Endothelial cell of umbilical vein (primary cell): ENCODE data around the gene RAB11FIP3. TPM values are rescaled to one million over a fixed set of nuclear protein-coding genes. Genes with fewer than 3 reads are reported as not detected.

Source experiments
- BruUV-seq: library from RNA; stranded (reverse); fragments of 400-500 nt; replicated peaks from 2 replicates; lab custom pipeline; 2021; lab: Mats Ljungman, UMichigan
- CTCF ChIA-PET: fragments of 300-600, 350-600 bp; sonication (Branson Sonifier 250); formaldehyde crosslinking; loops from one replicate; lab custom pipeline; 2021; ENCODE audit warnings: antibody characterized with exemption, inconsistent platforms; lab: Charles Lee
- POLR2A ChIA-PET: fragments of 300-600, 350-600 bp; sonication (Branson Sonifier 250); formaldehyde crosslinking; loops from one replicate; lab custom pipeline; 2021; ENCODE audit warnings: antibody characterized with exemption, inconsistent platforms; lab: Charles Lee
- DNase-seq: peaks from one replicate; pipeline ENCODE4 v3.0.0-alpha.2; 2011; ENCODE audit warnings: low read depth, low spot score
- FAIRE-seq: peaks from 2 replicates; lab custom pipeline; 2011; peaks lifted over from hg19 to GRCh38; lab: Jason Lieb, UNC
- H2AFZ ChIP-seq: 2 replicates; pipeline ENCODE4 v1.6.0; 2012; ENCODE audit warnings: low read depth, low read length, control low read depth, inconsistent platforms
- H3K27ac ChIP-seq: 2 replicates; pipeline ENCODE4 v1.5.1; 2011; ENCODE audit warnings: low read depth, mild to moderate bottlenecking, control low read depth, low read length, moderate library complexity; ENCODE audit not compliant: insufficient read depth
- H3K27me3 ChIP-seq, 2 experiments: 2 replicates each; pipeline versions ENCODE4 v1.6.0 to v1.6.1; 2011; ENCODE audit warnings: low read length in 2 of 2, mixed read lengths in 1 of 2; ENCODE audit not compliant: control insufficient read depth in 2 of 2, insufficient read depth in 2 of 2
- H3K36me3 ChIP-seq, 2 experiments: 2 replicates in 1 of 2; 3 replicates in 1 of 2; pipeline ENCODE4 v1.5.1; 2011; ENCODE audit warnings: low read length in 2 of 2, mild to moderate bottlenecking in 1 of 2, moderate library complexity in 1 of 2; ENCODE audit not compliant: control insufficient read depth in 2 of 2, insufficient read depth in 2 of 2; ENCODE audit errors: extremely low read depth in 1 of 2
- H3K4me1 ChIP-seq: 3 replicates; pipeline ENCODE4 v1.5.1; 2011; ENCODE audit warnings: mild to moderate bottlenecking, low read length; ENCODE audit not compliant: control insufficient read depth, insufficient read depth; ENCODE audit errors: extremely low read depth
- H3K4me2 ChIP-seq: 2 replicates; pipeline ENCODE4 v1.6.1; 2011; ENCODE audit warnings: low read length, control low read depth, mixed read lengths; ENCODE audit not compliant: insufficient read depth
- H3K4me3 ChIP-seq, 3 experiments: fragments of 200-600 bp in 1 of 3; sonication (generic), shearing (Covaris generic) in 1 of 3; replicated peaks in 1 of 3; 2 replicates each; pipeline ENCODE4 v1.5.1; 2011 to 2016; ENCODE audit warnings: control low read depth in 3 of 3, low read length in 3 of 3, mild to moderate bottlenecking in 2 of 3, inconsistent platforms in 1 of 3, low read depth in 1 of 3, moderate library complexity in 1 of 3; ENCODE audit not compliant: insufficient read depth in 1 of 3
- H3K79me2 ChIP-seq: 2 replicates; pipeline ENCODE4 v1.6.0; 2012; ENCODE audit warnings: low read length, inconsistent platforms; ENCODE audit not compliant: control insufficient read depth, insufficient read depth
- H3K9ac ChIP-seq: replicated peaks from 2 replicates; pipeline ENCODE3; 2011; ENCODE audit warnings: low read length, control low read depth; ENCODE audit not compliant: insufficient read depth; ENCODE audit errors: extremely low read depth
- H3K9me1 ChIP-seq: replicated peaks from 3 replicates; pipeline ENCODE4 v1.6.0; 2011; ENCODE audit warnings: mild to moderate bottlenecking, low read length; ENCODE audit not compliant: control insufficient read depth, insufficient read depth; ENCODE audit errors: extremely low read depth
- H3K9me3 ChIP-seq: replicated peaks from 2 replicates; pipeline ENCODE4 v1.5.1; 2012; ENCODE audit warnings: low read length, inconsistent platforms; ENCODE audit not compliant: control insufficient read depth, insufficient read depth
- H4K20me1 ChIP-seq: replicated peaks from 2 replicates; pipeline ENCODE3; 2011; ENCODE audit warnings: mild to moderate bottlenecking, low read length; ENCODE audit not compliant: control insufficient read depth, insufficient read depth; ENCODE audit errors: extremely low read depth
- EZH2 ChIP-seq: IDR thresholded peaks from 2 replicates; pipeline ENCODE4 v1.6.1; 2012; ENCODE audit warnings: borderline replicate concordance, low read depth, mild to moderate bottlenecking, moderate library complexity, low read length, inconsistent platforms; ENCODE audit not compliant: severe bottlenecking
- FOS ChIP-seq: IDR thresholded peaks from 2 replicates; pipeline ENCODE4 v1.6.1; 2011; ENCODE audit warnings: mild to moderate bottlenecking, low read length, moderate library complexity, borderline replicate concordance; ENCODE audit not compliant: insufficient read depth
- GATA2 ChIP-seq: IDR thresholded peaks from 2 replicates; pipeline ENCODE4 v1.7.0; 2011; ENCODE audit warnings: low read depth, mild to moderate bottlenecking, moderate library complexity, mixed read lengths, low read length; ENCODE audit not compliant: insufficient read length, insufficient read depth
- JUN ChIP-seq: IDR thresholded peaks from 2 replicates; pipeline ENCODE4 v1.6.1; 2011; ENCODE audit warnings: borderline replicate concordance, low read depth; ENCODE audit not compliant: insufficient read length, insufficient read depth
- MYC ChIP-seq: IDR thresholded peaks from one replicate; pipeline ENCODE4 v1.6.1; 2011; ENCODE audit warnings: mild to moderate bottlenecking, low read depth, low read length
- POLR2A ChIP-seq: IDR thresholded peaks from 2 replicates; pipeline ENCODE4 v1.6.1; 2012; ENCODE audit warnings: low read depth, mild to moderate bottlenecking, control low read depth, low read length
- POLR2AphosphoS5 ChIP-seq: IDR thresholded peaks from 2 replicates; pipeline ENCODE4 v1.6.1; 2012; ENCODE audit warnings: low read depth, mild to moderate bottlenecking, control low read depth, low read length, moderate library complexity; ENCODE audit not compliant: insufficient read depth
- dilution Hi-C: fragments of 300-500 bp; cut with MboI; formaldehyde crosslinking; loops from one replicate; pipeline ENCODE4 v1.15.0; 2019; ENCODE audit warnings: low sequenced_read_pairs; ENCODE audit not compliant: extremely low pct_ligation_motif_present
- intact Hi-C: fragments of 100-400 bp; cut with micrococcal nuclease; formaldehyde crosslinking; loops from one replicate; pipeline ENCODE4 v1.10.0; 2022
- polyA plus RNA-seq, 4 experiments: library from polyadenylated mRNA; depleted of rRNA in 3 of 4; stranded (reverse) in 3 of 4; unstranded in 1 of 4; fragments of >200 nt; gene quantifications; 2 replicates each; pipeline versions ENCODE4 v1.2.1 to v1.2.3, GENCODE V29; 2011 to 2012; ENCODE audit warnings: missing spikeins in 1 of 4
- total RNA-seq: library from RNA; stranded (reverse); gene quantifications from 2 replicates; pipeline ENCODE4 v1.2.3, GENCODE V29; 2021
- TF ChIP-seq, protein P1 (sequence below): IDR thresholded peaks from 2 replicates; pipeline ENCODE4 v1.6.1; 2011; ENCODE audit not compliant: insufficient read depth, insufficient read length
- TF ChIP-seq, protein P2 (sequence below), 2 donors: IDR thresholded peaks; 1 replicate in 1 of 2; 2 replicates in 1 of 2; pipeline ENCODE4 v1.5.1; 2011; ENCODE audit warnings: low read length in 2 of 2, mild to moderate bottlenecking in 2 of 2, moderate library complexity in 2 of 2, control low read depth in 1 of 2, inconsistent platforms in 1 of 2, low read depth in 1 of 2; ENCODE audit not compliant: insufficient read depth in 1 of 2; ENCODE audit errors: extremely low read depth in 1 of 2

Gene RAB11FIP3
- total and polyA plus RNA-seq, 2 donors (not counting 3 experiments of a cell fraction or from before 2014, with no cell fraction given) = 20.5 to 75.9 TPM

DNA sequence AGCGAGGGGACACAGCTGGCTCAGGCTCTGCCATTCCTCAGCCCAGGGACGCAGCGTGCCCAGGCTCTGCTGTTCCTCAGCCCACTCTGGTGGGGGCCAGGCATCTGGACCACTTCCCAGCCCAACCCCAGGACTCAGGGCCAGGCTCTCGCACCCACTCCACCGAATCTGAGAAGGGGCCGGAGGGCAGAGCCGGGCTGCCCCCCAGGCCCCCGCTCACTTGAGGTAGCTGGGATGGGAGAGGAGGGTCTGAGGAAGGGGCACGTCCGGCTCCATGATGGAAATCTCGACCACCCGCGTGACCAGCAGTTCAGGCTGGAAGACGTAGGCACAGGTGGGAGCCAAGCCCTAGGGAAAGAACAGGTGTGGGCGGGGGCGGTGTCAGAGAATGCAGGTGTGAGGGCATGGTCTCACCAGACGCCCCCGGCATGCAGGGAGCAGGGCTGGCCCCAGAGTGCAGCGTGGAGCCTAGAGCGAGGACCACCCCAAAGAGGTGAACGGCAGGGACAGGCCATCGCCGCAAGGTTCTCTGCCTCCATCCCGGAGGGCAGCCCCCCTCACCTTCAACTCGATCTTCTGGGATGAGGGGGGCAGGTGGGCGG is 48.5 kb upstream of the RAB11FIP3 start:
- Histone ChIP-seq H3K4me2 (no peak overlapping the region), H3K9me1 (no peaks in the 10 kb centered on the region), H3K9me3 (no peaks in the 10 kb centered on the region), H3K4me1 (no peaks in the 10 kb centered on the region), H2AFZ (no peak overlapping the region), H3K27me3 (no peaks in the 10 kb centered on the region), H3K4me3 (no peak overlapping the region), H3K27ac (no peak overlapping the region), H4K20me1 (no peaks in the 10 kb centered on the region), H3K9ac (no peak overlapping the region), H3K36me3 (peaks cover 7 to 44% of the 10 kb centered on the region in 2 experiments), H3K79me2 (peaks cover 26% of the 10 kb centered on the region)
- dilution Hi-C loops = no loop called here
- intact Hi-C loops = no loop called here
- TF ChIP-seq JUN = no peak
- TF ChIP-seq, protein P1, sequence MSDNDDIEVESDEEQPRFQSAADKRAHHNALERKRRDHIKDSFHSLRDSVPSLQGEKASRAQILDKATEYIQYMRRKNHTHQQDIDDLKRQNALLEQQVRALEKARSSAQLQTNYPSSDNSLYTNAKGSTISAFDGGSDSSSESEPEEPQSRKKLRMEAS = no peak
- FAIRE-seq (no peak), DNase-seq (no peak)
- BruUV-seq = no TSS peak
- CTCF ChIA-PET = no interaction called here
- POLR2A ChIA-PET = no interaction called here

DNA sequence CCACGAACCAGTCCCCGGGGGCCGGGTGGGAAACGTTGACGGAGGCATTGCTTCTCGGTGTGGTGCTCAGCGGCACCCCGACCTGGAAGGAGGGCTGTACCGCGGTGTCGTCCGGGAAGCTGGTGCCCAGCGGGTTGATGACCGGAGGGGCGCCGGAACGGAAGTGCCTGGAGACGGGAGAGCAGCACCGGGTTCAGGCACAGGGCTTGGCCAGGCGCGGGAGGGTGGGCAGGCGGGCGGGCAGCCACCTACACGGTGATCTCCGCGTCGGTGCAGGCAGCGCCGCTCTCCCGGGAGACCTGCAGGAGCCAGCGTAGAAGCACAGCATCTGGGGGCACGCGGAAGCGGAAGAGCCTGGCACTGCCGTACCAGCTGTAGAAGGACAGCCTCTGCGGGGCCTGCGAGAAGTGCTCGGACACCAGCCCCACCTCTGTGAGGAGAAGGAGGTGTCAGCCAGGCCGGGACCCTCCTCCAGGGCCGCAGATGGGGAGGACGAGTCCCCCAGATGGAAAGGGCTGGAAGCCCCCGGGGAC is 48.0 kb upstream of the RAB11FIP3 start:
- FAIRE-seq (no peak), DNase-seq (no peak)
- H3K9me1 ChIP-seq = no peaks in the 10 kb centered on the region
- TF ChIP-seq EZH2 = no peak
- TF ChIP-seq, protein P2, sequence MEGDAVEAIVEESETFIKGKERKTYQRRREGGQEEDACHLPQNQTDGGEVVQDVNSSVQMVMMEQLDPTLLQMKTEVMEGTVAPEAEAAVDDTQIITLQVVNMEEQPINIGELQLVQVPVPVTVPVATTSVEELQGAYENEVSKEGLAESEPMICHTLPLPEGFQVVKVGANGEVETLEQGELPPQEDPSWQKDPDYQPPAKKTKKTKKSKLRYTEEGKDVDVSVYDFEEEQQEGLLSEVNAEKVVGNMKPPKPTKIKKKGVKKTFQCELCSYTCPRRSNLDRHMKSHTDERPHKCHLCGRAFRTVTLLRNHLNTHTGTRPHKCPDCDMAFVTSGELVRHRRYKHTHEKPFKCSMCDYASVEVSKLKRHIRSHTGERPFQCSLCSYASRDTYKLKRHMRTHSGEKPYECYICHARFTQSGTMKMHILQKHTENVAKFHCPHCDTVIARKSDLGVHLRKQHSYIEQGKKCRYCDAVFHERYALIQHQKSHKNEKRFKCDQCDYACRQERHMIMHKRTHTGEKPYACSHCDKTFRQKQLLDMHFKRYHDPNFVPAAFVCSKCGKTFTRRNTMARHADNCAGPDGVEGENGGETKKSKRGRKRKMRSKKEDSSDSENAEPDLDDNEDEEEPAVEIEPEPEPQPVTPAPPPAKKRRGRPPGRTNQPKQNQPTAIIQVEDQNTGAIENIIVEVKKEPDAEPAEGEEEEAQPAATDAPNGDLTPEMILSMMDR (IDR thresholded peaks at IDR 0.05; ENCODE audit: extremely low read depth in 1 of 2, insufficient read depth in 1 of 2, low read depth in 1 of 2, low read length in 2 of 2) = no peak
- TF ChIP-seq FOS = no peak
- TF ChIP-seq MYC = no peak
- TF ChIP-seq GATA2 = no peak
- TF ChIP-seq, protein P1 = no peak
- no peak for TF ChIP-seq POLR2AphosphoS5
- no peak for TF ChIP-seq POLR2A
- no peak for TF ChIP-seq JUN
- peaks cover 4% of the 10 kb centered on the region for H3K4me1 ChIP-seq
- H3K36me3 ChIP-seq = peaks cover 7 to 38% of the 10 kb centered on the region in 2 experiments
- H3K79me2 ChIP-seq = peaks cover 26% of the 10 kb centered on the region
- H3K9me3 ChIP-seq = no peaks in the 10 kb centered on the region
- no peak overlapping the region for H3K9ac ChIP-seq
- no peak overlapping the region for H3K4me2 ChIP-seq
- ChIA-PET CTCF (no interaction called here), POLR2A (no interaction called here)
- H3K27me3 ChIP-seq = no peaks in the 10 kb centered on the region
- H2AFZ ChIP-seq = no peak overlapping the region
- no peak overlapping the region for H3K27ac ChIP-seq
- no peaks in the 10 kb centered on the region for H4K20me1 ChIP-seq
- H3K4me3 ChIP-seq = no peak overlapping the region
- BruUV-seq = no TSS peak
- dilution Hi-C loops = no loop called here
- intact Hi-C loops = no loop called here
